Measurements from ENCODE around the gene CELSR1. TPM values are rescaled to one million over a fixed set of nuclear protein-coding genes. Genes with fewer than 3 reads are reported as not detected.

Gene CELSR1
- total and polyA plus RNA-seq, 10 donors, result 4.3 to 13.1 (median 8.4) TPM

- peaks cover 6 to 87% (median 68%) of the 10 kb centered on the region in 6 donors for H3K36me3 ChIP-seq
- intact Hi-C loops (cut with DNase I; ENCODE audit: low total_unique reads), result no loop called here
Observed at GRCh38 chr22:46356496-46357480, 180.6 kb downstream of the CELSR1 start.

DNA sequence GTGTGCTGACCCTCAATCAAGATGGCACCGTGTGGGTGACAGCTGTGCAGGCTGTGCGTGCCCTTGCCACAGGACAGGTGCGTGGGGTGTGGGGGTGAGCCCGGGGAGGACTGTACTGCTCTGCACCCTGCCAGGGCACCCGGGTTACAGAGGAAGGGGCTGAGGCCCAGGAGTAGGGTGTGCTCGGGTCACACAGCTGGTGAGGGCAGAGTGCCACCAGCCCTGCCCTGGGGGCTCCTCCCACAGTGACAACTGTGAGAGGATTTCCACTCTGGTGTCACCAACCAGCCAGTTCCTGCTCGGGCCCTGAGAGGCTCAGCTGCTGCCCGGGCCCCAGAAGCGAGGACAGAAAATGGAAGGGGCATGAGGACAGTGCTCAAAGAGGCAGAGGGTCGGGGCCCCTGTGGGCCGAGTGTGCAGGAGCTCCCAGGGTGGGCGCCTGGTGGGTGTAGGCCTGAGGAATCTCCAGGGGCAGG lies 181.4 kb downstream of the CELSR1 start:
- intact Hi-C loops (cut with DNase I; ENCODE audit: low total_unique reads), result no loop called here
- peaks cover 7 to 94% (median 76%) of the 10 kb centered on the region in 6 donors for H3K36me3 ChIP-seq
- TF ChIP-seq POLR2A (IDR thresholded peaks at IDR 0.05) (no peak), POLR2AphosphoS5 (IDR thresholded peaks at IDR 0.05) (no peak)
- TF ChIP-seq, protein P1, sequence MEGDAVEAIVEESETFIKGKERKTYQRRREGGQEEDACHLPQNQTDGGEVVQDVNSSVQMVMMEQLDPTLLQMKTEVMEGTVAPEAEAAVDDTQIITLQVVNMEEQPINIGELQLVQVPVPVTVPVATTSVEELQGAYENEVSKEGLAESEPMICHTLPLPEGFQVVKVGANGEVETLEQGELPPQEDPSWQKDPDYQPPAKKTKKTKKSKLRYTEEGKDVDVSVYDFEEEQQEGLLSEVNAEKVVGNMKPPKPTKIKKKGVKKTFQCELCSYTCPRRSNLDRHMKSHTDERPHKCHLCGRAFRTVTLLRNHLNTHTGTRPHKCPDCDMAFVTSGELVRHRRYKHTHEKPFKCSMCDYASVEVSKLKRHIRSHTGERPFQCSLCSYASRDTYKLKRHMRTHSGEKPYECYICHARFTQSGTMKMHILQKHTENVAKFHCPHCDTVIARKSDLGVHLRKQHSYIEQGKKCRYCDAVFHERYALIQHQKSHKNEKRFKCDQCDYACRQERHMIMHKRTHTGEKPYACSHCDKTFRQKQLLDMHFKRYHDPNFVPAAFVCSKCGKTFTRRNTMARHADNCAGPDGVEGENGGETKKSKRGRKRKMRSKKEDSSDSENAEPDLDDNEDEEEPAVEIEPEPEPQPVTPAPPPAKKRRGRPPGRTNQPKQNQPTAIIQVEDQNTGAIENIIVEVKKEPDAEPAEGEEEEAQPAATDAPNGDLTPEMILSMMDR (IDR thresholded peaks at IDR 0.05 in 8 of 11, conservative IDR thresholded peaks at IDR 0.05 in 3 of 11), result no peak
- DNase-seq, result no peak
- H3K27me3 ChIP-seq (replicated peaks in 1 of 7), result no peaks in the 10 kb centered on the region
- H3K4me3 ChIP-seq, result no peak overlapping the region
- WGBS, 5 donors, result 65 to 85% (median 85%) methylated on average over 8 to 12 of the region's 12 CpGs
- peak overlapping the region in 1 of 8 donors; percentile 1 for H3K27ac ChIP-seq
- H3K9me3 ChIP-seq, result no peaks in the 10 kb centered on the region
- peaks cover 0 to 19% (median 3%) of the 10 kb centered on the region in 6 donors for H3K4me1 ChIP-seq

More at GRCh38 chr22:46356496-46357480, 180.6 kb downstream of the CELSR1 start:
- no peaks in the 10 kb centered on the region for H3K27me3 ChIP-seq (replicated peaks in 1 of 7)
- no peak overlapping the region for H3K4me3 ChIP-seq
- H3K4me1 ChIP-seq, result peaks cover 0 to 19% (median 3%) of the 10 kb centered on the region in 6 donors
- DNase-seq, result no peak
- H3K27ac ChIP-seq, result no peak overlapping the region
- H3K9me3 ChIP-seq, result no peaks in the 10 kb centered on the region
- TF ChIP-seq, protein P1 (IDR thresholded peaks at IDR 0.05 in 8 of 11, conservative IDR thresholded peaks at IDR 0.05 in 3 of 11), result no peak
- peak in 1 of 3 donors; percentile 10 for TF ChIP-seq POLR2AphosphoS5 (IDR thresholded peaks at IDR 0.05)
- TF ChIP-seq POLR2A (IDR thresholded peaks at IDR 0.05), result no peak
- WGBS, 5 donors, result 89 to 96% (median 92%) methylated on average over 21 to 23 of the region's 23 CpGs

GRCh38 chr22:46355369-46355995 lies 181.9 kb downstream of the CELSR1 start:
- no peaks in the 10 kb centered on the region for H3K27me3 ChIP-seq (replicated peaks in 1 of 7)
- peak overlapping the region in 1 of 8 donors; percentile 1 for H3K27ac ChIP-seq
- TF ChIP-seq, protein P1 (IDR thresholded peaks at IDR 0.05 in 8 of 11, conservative IDR thresholded peaks at IDR 0.05 in 3 of 11), result peak; percentile 25 to 81 (median 60)
- peak in 1 of 3 donors; percentile 44 for TF ChIP-seq POLR2AphosphoS5 (IDR thresholded peaks at IDR 0.05)
- no peak for TF ChIP-seq POLR2A (IDR thresholded peaks at IDR 0.05)
- intact Hi-C loops (cut with DNase I; ENCODE audit: low total_unique reads), result no loop called here
- peaks cover 0 to 19% (median 3%) of the 10 kb centered on the region in 6 donors for H3K4me1 ChIP-seq
- H3K36me3 ChIP-seq, result peaks cover 10 to 100% (median 81%) of the 10 kb centered on the region in 6 donors
- no peak overlapping the region for H3K4me3 ChIP-seq
- 57 to 65% (median 62%) methylated on average over 13 to 22 of the region's 22 CpGs for WGBS, 5 donors
- H3K9me3 ChIP-seq, result no peaks in the 10 kb centered on the region
- peak; percentile 86 for DNase-seq

Measured in spleen (tissue), 11 donors.